K562 (cell line): ENCODE results near the gene FDPS. TPM values are rescaled to one million over a fixed set of nuclear protein-coding genes. Genes with fewer than 3 reads are reported as not detected.

Source experiments
- BRD4 ChIP-seq: fragments of 200-600 bp; sonication (generic); IDR thresholded peaks from 2 replicates; pipeline ENCODE4 v1.6.1; 2017; ENCODE audit warnings: inconsistent platforms
- CAMTA2 ChIP-seq: fragments of 250-450 bp; sonication (Bioruptor Pico); conservative IDR thresholded peaks from 2 replicates; pipeline ENCODE4 v1.5.1; 2022
- PPARD ChIP-seq: fragments of 250-450 bp; sonication (Bioruptor Pico); IDR thresholded peaks from 2 replicates; pipeline ENCODE4 v1.8.0; 2022; ENCODE audit warnings: inconsistent platforms, mild to moderate bottlenecking, moderate library complexity
- SMAD2 ChIP-seq: fragments of 150-350 bp; IDR thresholded peaks from 2 replicates; pipeline ENCODE4 v1.6.1; 2014; ENCODE audit warnings: low read depth, mild to moderate bottlenecking, low read length
- SMAD4 ChIP-seq: fragments of 250-450 bp; sonication (Bioruptor Pico); conservative IDR thresholded peaks from 2 replicates; pipeline ENCODE4 v1.8.0; 2021; ENCODE audit warnings: inconsistent platforms, mild to moderate bottlenecking, moderate library complexity
- TRIM28 ChIP-seq: fragments of 450-650 bp; IDR thresholded peaks from 2 replicates; pipeline ENCODE4 v1.6.1; 2017
- ZNF561 ChIP-seq: fragments of 450-650 bp; formaldehyde crosslinking; conservative IDR thresholded peaks from 2 replicates; pipeline ENCODE4 v1.4.0; 2020; ENCODE audit warnings: mild to moderate bottlenecking, moderate library complexity
- ZNF57 ChIP-seq: fragments of 450-650 bp; formaldehyde crosslinking; IDR thresholded peaks from 2 replicates; pipeline ENCODE4 v1.4.0; 2020; ENCODE audit warnings: mild to moderate bottlenecking, moderate library complexity
- polyA plus RNA-seq, 8 experiments: library from polyadenylated mRNA; depleted of rRNA in 4 of 8; stranded (reverse) in 5 of 8; unstranded in 3 of 8; fragments of >200 nt; fragmentation: Nextera tagmentation in 2 of 8; fragmentation: Illumina TruSeq in 1 of 8; extraction: Ambion mirVana in 2 of 8; extraction: Trizol in 1 of 8; gene quantifications; 2 replicates each; pipeline versions ENCODE4 v1.2.1 to v1.2.3, GENCODE V29; 2011 to 2014; ENCODE audit warnings: inconsistent platforms in 1 of 8, missing spikeins in 1 of 8
- total RNA-seq, 7 experiments: library from RNA; depleted of rRNA in 6 of 7; stranded (reverse); fragments of >200 nt in 6 of 7; fragmentation: Illumina TruSeq in 2 of 7; extraction: Trizol in 2 of 7; gene quantifications; 2 replicates each; pipeline versions ENCODE4 v1.2.1 to v1.2.3, GENCODE V29; 2011 to 2021; ENCODE audit warnings: low replicate concordance in 1 of 7
- TF ChIP-seq, protein P1 (sequence below), 2 experiments: fragments of 450-650 bp; formaldehyde crosslinking in 1 of 2; IDR thresholded peaks; 2 replicates each; pipeline versions ENCODE4 v1.4.0 to v1.6.1; 2014 to 2020; ENCODE audit warnings: mild to moderate bottlenecking in 2 of 2, borderline replicate concordance in 1 of 2, low read depth in 1 of 2
- TF ChIP-seq, protein P2 (sequence below): sonication (generic); formaldehyde crosslinking; IDR thresholded peaks from 2 replicates; pipeline ENCODE4 v1.8.1; 2023; ENCODE audit warnings: mild to moderate bottlenecking, missing genetic modification reagents
- TF ChIP-seq, protein P3 (sequence below): fragments of 200-800 bp; sonication (Bioruptor generic); IDR thresholded peaks from 2 replicates; pipeline ENCODE4 v1.6.1; 2017; ENCODE audit warnings: missing genetic modification characterization, missing compliant biosample characterization

The FDPS gene
- total and polyA plus RNA-seq, 9 of the 15 experiments (the other 6 are each of a cell fraction or from before 2014, with no cell fraction given): 247 to 884 (median 360) TPM

DNA sequence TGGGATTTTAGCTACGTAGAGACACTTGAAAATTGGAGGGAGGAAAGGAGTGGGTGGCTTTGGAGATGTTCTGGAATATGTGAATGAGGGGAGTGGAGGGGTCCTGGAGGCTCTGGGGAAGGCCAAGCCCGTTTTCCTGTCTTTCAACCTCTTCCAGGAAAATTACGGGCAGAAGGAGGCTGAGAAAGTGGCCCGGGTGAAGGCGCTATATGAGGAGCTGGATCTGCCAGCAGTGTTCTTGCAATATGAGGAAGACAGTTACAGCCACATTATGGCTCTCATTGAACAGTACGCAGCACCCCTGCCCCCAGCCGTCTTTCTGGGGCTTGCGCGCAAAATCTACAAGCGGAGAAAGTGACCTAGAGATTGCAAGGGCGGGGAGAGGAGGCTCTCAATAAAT lies 11.6 kb downstream of the FDPS start (continued):
- TF ChIP-seq, protein P1, sequence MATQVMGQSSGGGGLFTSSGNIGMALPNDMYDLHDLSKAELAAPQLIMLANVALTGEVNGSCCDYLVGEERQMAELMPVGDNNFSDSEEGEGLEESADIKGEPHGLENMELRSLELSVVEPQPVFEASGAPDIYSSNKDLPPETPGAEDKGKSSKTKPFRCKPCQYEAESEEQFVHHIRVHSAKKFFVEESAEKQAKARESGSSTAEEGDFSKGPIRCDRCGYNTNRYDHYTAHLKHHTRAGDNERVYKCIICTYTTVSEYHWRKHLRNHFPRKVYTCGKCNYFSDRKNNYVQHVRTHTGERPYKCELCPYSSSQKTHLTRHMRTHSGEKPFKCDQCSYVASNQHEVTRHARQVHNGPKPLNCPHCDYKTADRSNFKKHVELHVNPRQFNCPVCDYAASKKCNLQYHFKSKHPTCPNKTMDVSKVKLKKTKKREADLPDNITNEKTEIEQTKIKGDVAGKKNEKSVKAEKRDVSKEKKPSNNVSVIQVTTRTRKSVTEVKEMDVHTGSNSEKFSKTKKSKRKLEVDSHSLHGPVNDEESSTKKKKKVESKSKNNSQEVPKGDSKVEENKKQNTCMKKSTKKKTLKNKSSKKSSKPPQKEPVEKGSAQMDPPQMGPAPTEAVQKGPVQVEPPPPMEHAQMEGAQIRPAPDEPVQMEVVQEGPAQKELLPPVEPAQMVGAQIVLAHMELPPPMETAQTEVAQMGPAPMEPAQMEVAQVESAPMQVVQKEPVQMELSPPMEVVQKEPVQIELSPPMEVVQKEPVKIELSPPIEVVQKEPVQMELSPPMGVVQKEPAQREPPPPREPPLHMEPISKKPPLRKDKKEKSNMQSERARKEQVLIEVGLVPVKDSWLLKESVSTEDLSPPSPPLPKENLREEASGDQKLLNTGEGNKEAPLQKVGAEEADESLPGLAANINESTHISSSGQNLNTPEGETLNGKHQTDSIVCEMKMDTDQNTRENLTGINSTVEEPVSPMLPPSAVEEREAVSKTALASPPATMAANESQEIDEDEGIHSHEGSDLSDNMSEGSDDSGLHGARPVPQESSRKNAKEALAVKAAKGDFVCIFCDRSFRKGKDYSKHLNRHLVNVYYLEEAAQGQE (IDR thresholded peaks at IDR 0.05; ENCODE audit: borderline replicate concordance): no peak
- TF ChIP-seq, protein P1 (CRISPR knock-in tag; IDR thresholded peaks at IDR 0.05; ENCODE audit: low read depth): no peak
- TF ChIP-seq PPARD (CRISPR knock-in tag): no peak
- TF ChIP-seq ZNF561 (CRISPR knock-in tag): no peak
- TF ChIP-seq BRD4: no peak
- no peak for TF ChIP-seq SMAD2
- TF ChIP-seq, protein P2, sequence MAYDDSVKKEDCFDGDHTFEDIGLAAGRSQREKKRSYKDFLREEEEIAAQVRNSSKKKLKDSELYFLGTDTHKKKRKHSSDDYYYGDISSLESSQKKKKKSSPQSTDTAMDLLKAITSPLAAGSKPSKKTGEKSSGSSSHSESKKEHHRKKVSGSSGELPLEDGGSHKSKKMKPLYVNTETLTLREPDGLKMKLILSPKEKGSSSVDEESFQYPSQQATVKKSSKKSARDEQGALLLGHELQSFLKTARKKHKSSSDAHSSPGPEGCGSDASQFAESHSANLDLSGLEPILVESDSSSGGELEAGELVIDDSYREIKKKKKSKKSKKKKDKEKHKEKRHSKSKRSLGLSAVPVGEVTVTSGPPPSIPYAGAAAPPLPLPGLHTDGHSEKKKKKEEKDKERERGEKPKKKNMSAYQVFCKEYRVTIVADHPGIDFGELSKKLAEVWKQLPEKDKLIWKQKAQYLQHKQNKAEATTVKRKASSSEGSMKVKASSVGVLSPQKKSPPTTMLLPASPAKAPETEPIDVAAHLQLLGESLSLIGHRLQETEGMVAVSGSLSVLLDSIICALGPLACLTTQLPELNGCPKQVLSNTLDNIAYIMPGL (CRISPR knock-in tag): no peak
- no peak for TF ChIP-seq TRIM28
- TF ChIP-seq, protein P3, sequence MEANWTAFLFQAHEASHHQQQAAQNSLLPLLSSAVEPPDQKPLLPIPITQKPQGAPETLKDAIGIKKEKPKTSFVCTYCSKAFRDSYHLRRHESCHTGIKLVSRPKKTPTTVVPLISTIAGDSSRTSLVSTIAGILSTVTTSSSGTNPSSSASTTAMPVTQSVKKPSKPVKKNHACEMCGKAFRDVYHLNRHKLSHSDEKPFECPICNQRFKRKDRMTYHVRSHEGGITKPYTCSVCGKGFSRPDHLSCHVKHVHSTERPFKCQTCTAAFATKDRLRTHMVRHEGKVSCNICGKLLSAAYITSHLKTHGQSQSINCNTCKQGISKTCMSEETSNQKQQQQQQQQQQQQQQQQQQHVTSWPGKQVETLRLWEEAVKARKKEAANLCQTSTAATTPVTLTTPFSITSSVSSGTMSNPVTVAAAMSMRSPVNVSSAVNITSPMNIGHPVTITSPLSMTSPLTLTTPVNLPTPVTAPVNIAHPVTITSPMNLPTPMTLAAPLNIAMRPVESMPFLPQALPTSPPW: no peak
- no peak for TF ChIP-seq ZNF57
- TF ChIP-seq SMAD4 (CRISPR knock-in tag): no peak
- no peak for TF ChIP-seq CAMTA2 (CRISPR knock-in tag)
